SK-N-SH (cell line): ENCODE data around the gene SLC29A1. TPM values are rescaled to one million over a fixed set of nuclear protein-coding genes. Genes with fewer than 3 reads are reported as not detected.

Experiments used
- CTCF ChIA-PET: fragments of 300-600, 350-600 bp; formaldehyde crosslinking; extraction: SDS; loops from one replicate; lab custom pipeline; 2021; lab: Yijun Ruan, JAX
- POLR2A ChIA-PET: fragments of 350-600 bp; sonication (Branson Sonifier 250); formaldehyde crosslinking; extraction: SDS; loops from one replicate; lab custom pipeline; 2020; ENCODE audit warnings: antibody characterized with exemption, inconsistent platforms; lab: Yijun Ruan, JAX
- DNase-seq: peaks from one replicate; pipeline ENCODE4 v3.0.0; 2012
- H2AFZ ChIP-seq: fragments of 200-600 bp; sonication (generic); 2 replicates; pipeline ENCODE4 v1.8.1; 2016; ENCODE audit warnings: antibody characterized with exemption, mild to moderate bottlenecking, low read depth
- H3F3A ChIP-seq: fragments of 200-600 bp; sonication (generic); replicated peaks from 2 replicates; pipeline ENCODE3; 2016; ENCODE audit warnings: antibody characterized with exemption, mild to moderate bottlenecking; ENCODE audit not compliant: insufficient read depth
- H3K27ac ChIP-seq, 2 experiments: fragments of 200-500 bp in 1 of 2; fragments of 200-600 bp in 1 of 2; sonication (Bioruptor generic) in 1 of 2; sonication (generic), shearing (Covaris generic) in 1 of 2; 2 replicates each; pipeline versions ENCODE4 v1.5.1 to v1.6.1; 2014 to 2016; ENCODE audit warnings: low read depth in 2 of 2, inconsistent platforms in 1 of 2, low read length in 1 of 2, mild to moderate bottlenecking in 1 of 2, mixed read lengths in 1 of 2
- H3K27me3 ChIP-seq: fragments of 200-600 bp; sonication (generic), shearing (Covaris generic); 2 replicates; pipeline ENCODE4 v1.6.1; 2016; ENCODE audit warnings: mixed run types; ENCODE audit not compliant: insufficient read depth
- H3K36me3 ChIP-seq, 2 experiments: fragments of 200-500 bp in 1 of 2; fragments of 200-600 bp in 1 of 2; sonication (Bioruptor generic) in 1 of 2; sonication (generic) in 1 of 2; replicated peaks in 1 of 2; 2 replicates each; pipeline versions ENCODE3 to v1.5.1; 2014 to 2016; ENCODE audit warnings: low read length in 1 of 2, mild to moderate bottlenecking in 1 of 2; ENCODE audit not compliant: insufficient read depth in 2 of 2, control insufficient read depth in 1 of 2
- H3K4me1 ChIP-seq, 2 experiments: fragments of 200-500 bp in 1 of 2; fragments of 200-600 bp in 1 of 2; sonication (Bioruptor generic) in 1 of 2; sonication (generic), shearing (Covaris generic) in 1 of 2; 2 replicates each; pipeline versions ENCODE4 v1.5.1 to v1.6.1; 2014 to 2016; ENCODE audit warnings: low read depth in 1 of 2, low read length in 1 of 2, mixed run types in 1 of 2; ENCODE audit not compliant: insufficient read depth in 2 of 2, control insufficient read depth in 1 of 2
- H3K4me2 ChIP-seq: fragments of 200-600 bp; sonication (generic), shearing (Covaris generic); 2 replicates; pipeline ENCODE4 v1.6.1; 2017; ENCODE audit warnings: mixed run types
- H3K4me3 ChIP-seq, 2 experiments: fragments of 200-500 bp in 1 of 2; fragments of 200-600 bp in 1 of 2; sonication (Bioruptor generic) in 1 of 2; sonication (generic), shearing (Covaris generic) in 1 of 2; 2 replicates each; pipeline versions ENCODE4 v1.5.1 to v1.8.1; 2014 to 2016; ENCODE audit warnings: low read depth in 2 of 2, inconsistent platforms in 1 of 2, low read length in 1 of 2, mild to moderate bottlenecking in 1 of 2, mixed read lengths in 1 of 2, moderate library complexity in 1 of 2
- H3K79me2 ChIP-seq: fragments of 200-600 bp; sonication (generic); 2 replicates; pipeline ENCODE4 v1.8.1; 2017; ENCODE audit warnings: mild to moderate bottlenecking; ENCODE audit not compliant: insufficient read depth
- H3K9ac ChIP-seq: fragments of 200-600 bp; sonication (generic); 2 replicates; pipeline ENCODE4 v1.6.1; 2017; ENCODE audit warnings: mixed run types
- H3K9me2 ChIP-seq: fragments of 200-600 bp; sonication (generic); 2 replicates; pipeline ENCODE4 v1.6.1; 2017; ENCODE audit warnings: mixed run types
- H3K9me3 ChIP-seq: fragments of 200-600 bp; sonication (generic); 2 replicates; pipeline ENCODE4 v1.6.1; 2017; ENCODE audit warnings: mixed run types, mild to moderate bottlenecking, moderate library complexity
- H4K20me1 ChIP-seq: fragments of 200-600 bp; sonication (generic); 2 replicates; pipeline ENCODE4 v1.6.1; 2017; ENCODE audit warnings: mild to moderate bottlenecking, mixed run types; ENCODE audit not compliant: insufficient read depth
- CHD2 ChIP-seq: fragments of 150-350 bp; IDR thresholded peaks from 2 replicates; pipeline ENCODE4 v1.6.1; 2018; ENCODE audit warnings: low read length; ENCODE audit not compliant: partially characterized antibody
- CTCF ChIP-seq: fragments of 200-600 bp; sonication (generic); IDR thresholded peaks from 2 replicates; pipeline ENCODE4 v1.6.1; 2017; ENCODE audit warnings: antibody characterized with exemption, mild to moderate bottlenecking, moderate library complexity
- ELF1 ChIP-seq: IDR thresholded peaks from 2 replicates; pipeline ENCODE4 v1.4.0; 2012
- FOSL2 ChIP-seq: IDR thresholded peaks from 2 replicates; pipeline ENCODE4 v1.4.0; 2012; ENCODE audit warnings: low read depth, mild to moderate bottlenecking, moderate library complexity, borderline replicate concordance
- FOXM1 ChIP-seq: IDR thresholded peaks from 2 replicates; pipeline ENCODE4 v1.4.0; 2012; ENCODE audit warnings: low read depth, mild to moderate bottlenecking
- GABPA ChIP-seq: IDR thresholded peaks from 2 replicates; pipeline ENCODE4 v1.4.0; 2012; ENCODE audit warnings: low read depth, mild to moderate bottlenecking
- MAX ChIP-seq: IDR thresholded peaks from 2 replicates; pipeline ENCODE4 v1.4.0; 2012; ENCODE audit warnings: low read depth
- NFIC ChIP-seq: IDR thresholded peaks from 2 replicates; pipeline ENCODE4 v1.4.0; 2012; ENCODE audit warnings: borderline replicate concordance
- POLR2AphosphoS5 ChIP-seq: IDR thresholded peaks from 2 replicates; pipeline ENCODE4 v1.6.1; 2012; ENCODE audit warnings: low read depth, low read length
- RAD21 ChIP-seq: IDR thresholded peaks from 2 replicates; pipeline ENCODE4 v1.6.1; 2012; ENCODE audit warnings: mild to moderate bottlenecking, low read length
- SIN3A ChIP-seq: IDR thresholded peaks from 2 replicates; pipeline ENCODE4 v1.6.1; 2012; ENCODE audit warnings: low read depth, mild to moderate bottlenecking, low read length, moderate library complexity, borderline replicate concordance
- SMC3 ChIP-seq: IDR thresholded peaks from 2 replicates; pipeline ENCODE4 v1.6.1; 2012; ENCODE audit warnings: low read depth, low read length, improper control_type of control experiment
- TAF1 ChIP-seq: IDR thresholded peaks from 2 replicates; pipeline ENCODE4 v1.6.1; 2012; ENCODE audit warnings: low read depth, mild to moderate bottlenecking, low read length, moderate library complexity, borderline replicate concordance
- YY1 ChIP-seq: IDR thresholded peaks from 2 replicates; pipeline ENCODE4 v1.4.0; 2012; ENCODE audit warnings: low read depth, mild to moderate bottlenecking
- WGBS: methylation state at CpG from one replicate; pipeline ENCODE4 v1.1.6; 2017; ENCODE audit warnings: low lambda C conversion rate; 5-methylcytosine and 5-hydroxymethylcytosine counted together
- polyA plus RNA-seq, 3 experiments: library from polyadenylated mRNA; depleted of rRNA; stranded (reverse); fragments of >200 nt; gene quantifications; 2 replicates each; pipeline ENCODE4 v1.2.3, GENCODE V29; 2012

The SLC29A1 gene
- polyA plus RNA-seq, 1 of the 3 experiments (the other 2 are of a cell fraction) = 44.5 TPM

- TF ChIP-seq TAF1 (peak; percentile 75), RAD21 (peak; percentile 52), FOSL2 (no peak), SIN3A (peak; percentile 68; the same call in 1 of the 2 replicates), ELF1 (peak; percentile 43; the same call in 1 of the 2 replicates), CTCF (peak; percentile 53), SMC3 (0 out of 2 replicates have a peak, but pooled peaks have one; percentile 15), NFIC (no peak), MAX (0 out of 2 replicates have a peak, but pooled peaks have one; percentile 34), FOXM1 (no peak), POLR2AphosphoS5 (peak; percentile 81), YY1 (no peak), GABPA (peak; percentile 45; the same call in 1 of the 2 replicates), CHD2 (peak; percentile 29)
- ChIA-PET CTCF (interaction anchor here (0.7 to 9.1 kb wide), 13 partner anchors 9 to 93 kb away, joined by 3 to 238 read pairs (median 6); partner anchors contain the start of genes AARS2, SLC35B2 and SPATS1), POLR2A (interaction anchor here (0.7 to 1.2 kb wide), 2 partner anchors 10 to 18 kb away, joined by 3 to 4 read pairs; partner anchors contain the start of gene HSP90AB1)
- Histone ChIP-seq H3K9ac (peak within 1 kb of the TSS; percentile 80), H3K4me2 (peak within 1 kb of the TSS; percentile 94), H3K36me3 (peaks cover 0 to 4% of the 10 kb centered on the region in 2 experiments), H3K27me3 (peaks cover 20% of the 10 kb centered on the region), H3F3A (peaks cover 11% of the 10 kb centered on the region), H3K4me3 (peak within 1 kb of the TSS; percentile 74 to 89), H3K4me1 (peaks cover 16 to 35% of the 10 kb centered on the region in 2 experiments; a peak in 2 of 4 replicates), H3K9me2 (no peaks in the 10 kb centered on the region), H3K27ac (peak within 1 kb of the TSS; percentile 56 to 62), H4K20me1 (no peaks in the 10 kb centered on the region), H3K79me2 (peaks cover 21% of the 10 kb centered on the region; the same call in 1 of the 2 replicates), H2AFZ (peak within 1 kb of the TSS; percentile 72; the same call in 1 of the 2 replicates), H3K9me3 (no peaks in the 10 kb centered on the region)
- 2% methylated on average over 11 of the region's 72 CpGs for WGBS
- peak; percentile 98 for DNase-seq
Measured at GRCh38 chr6:44265007-44265721, 41.8 kb downstream of the SLC29A1 start, which contains the start of gene NFKBIE. TSS of gene NFKBIE (minus strand) at chr6:44265551. CDS start at chr6:44265346, 205 bp downstream.
